Large intestine (tissue), 3 donors: ENCODE results near the gene FGFR3. TPM values are rescaled to one million over a fixed set of nuclear protein-coding genes. Genes with fewer than 3 reads are reported as not detected.
A peak's percentile ranks its signal among the peaks of the same experiment; 100 is the strongest.

ENCODE experiments used
- DNase-seq, 2 donors: peaks; one replicate each; pipeline versions ENCODE4 v3.0.0 to v3.0.0-alpha.2; 2013
- H3K27ac ChIP-seq: one replicate; pipeline ENCODE4 v1.5.1; 2013; ENCODE audit warnings: low read length
- H3K27me3 ChIP-seq: 2 replicates; pipeline ENCODE4 v1.6.1; 2013; ENCODE audit warnings: low read length; ENCODE audit not compliant: control insufficient read depth, insufficient read depth
- H3K36me3 ChIP-seq: 2 replicates; pipeline ENCODE4 v1.6.1; 2013; ENCODE audit warnings: low read length; ENCODE audit not compliant: control insufficient read depth, insufficient read depth
- H3K4me1 ChIP-seq: one replicate; pipeline ENCODE4 v1.6.1; 2013; ENCODE audit warnings: low read length; ENCODE audit not compliant: control insufficient read depth, insufficient read depth
- H3K4me3 ChIP-seq: one replicate; pipeline ENCODE4 v1.5.1; 2013; ENCODE audit warnings: low read length
- H3K9me3 ChIP-seq: one replicate; pipeline ENCODE4 v1.6.1; 2013; ENCODE audit warnings: mild to moderate bottlenecking, low read depth, low read length, moderate library complexity; ENCODE audit not compliant: control insufficient read depth
- WGBS: methylation state at CpG from one replicate; pipeline ENCODE4 v1.1.5; 2013; ENCODE audit warnings: low lambda C conversion rate; ENCODE audit not compliant: insufficient coverage; 5-methylcytosine and 5-hydroxymethylcytosine counted together
- polyA plus RNA-seq: library from polyadenylated mRNA; unstranded; fragments of 120-200 nt; gene quantifications from one replicate; pipeline ENCODE4 v1.2.1, GENCODE V29; 2013

FGFR3 gene
- polyA plus RNA-seq, 1 donor = 228 TPM

DNA sequence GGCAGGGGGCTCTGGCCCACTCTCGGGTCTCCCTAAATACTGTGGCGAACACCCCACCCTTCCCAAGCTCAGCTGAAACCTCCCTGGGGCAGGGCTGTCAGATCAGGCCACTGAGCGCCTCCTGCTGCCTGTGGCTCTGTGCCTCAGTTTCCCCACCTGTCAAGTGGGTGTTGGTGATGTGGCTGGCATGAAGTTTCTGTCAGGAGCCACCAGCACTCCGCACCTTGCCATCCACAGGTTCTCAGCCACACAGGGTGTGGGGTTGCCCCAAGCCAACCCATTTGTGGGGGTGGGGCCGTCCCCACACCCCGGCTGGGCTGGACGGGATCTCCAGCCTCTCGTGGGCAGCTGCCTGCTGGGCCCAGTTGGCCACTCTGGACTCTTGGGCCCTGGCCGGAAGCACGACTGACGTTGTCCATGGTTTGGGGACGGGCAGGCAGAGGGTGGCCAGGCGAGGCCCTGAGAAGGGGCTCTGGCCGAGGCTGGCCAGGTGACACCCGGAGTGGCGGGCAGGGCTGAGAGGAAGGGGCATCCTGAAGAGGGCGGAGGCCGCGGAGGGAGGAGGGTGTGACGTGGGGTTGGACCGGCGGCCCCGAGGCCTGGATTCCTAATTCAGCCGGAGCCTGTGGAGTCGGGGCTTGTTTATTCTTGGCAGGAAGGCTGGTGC, 5.5 kb upstream of the FGFR3 start:
- no CpG with 5 or more reads among the region's 25 CpGs for WGBS
- peaks cover under 1% of the 10 kb centered on the region for H3K9me3 ChIP-seq
- no peak for DNase-seq
- no peak overlapping the region for H3K27ac ChIP-seq
- peaks cover 4% of the 10 kb centered on the region for H3K27me3 ChIP-seq
- peaks cover 34% of the 10 kb centered on the region for H3K4me1 ChIP-seq
- H3K4me3 ChIP-seq = no peak overlapping the region
- no peaks in the 10 kb centered on the region for H3K36me3 ChIP-seq

DNA sequence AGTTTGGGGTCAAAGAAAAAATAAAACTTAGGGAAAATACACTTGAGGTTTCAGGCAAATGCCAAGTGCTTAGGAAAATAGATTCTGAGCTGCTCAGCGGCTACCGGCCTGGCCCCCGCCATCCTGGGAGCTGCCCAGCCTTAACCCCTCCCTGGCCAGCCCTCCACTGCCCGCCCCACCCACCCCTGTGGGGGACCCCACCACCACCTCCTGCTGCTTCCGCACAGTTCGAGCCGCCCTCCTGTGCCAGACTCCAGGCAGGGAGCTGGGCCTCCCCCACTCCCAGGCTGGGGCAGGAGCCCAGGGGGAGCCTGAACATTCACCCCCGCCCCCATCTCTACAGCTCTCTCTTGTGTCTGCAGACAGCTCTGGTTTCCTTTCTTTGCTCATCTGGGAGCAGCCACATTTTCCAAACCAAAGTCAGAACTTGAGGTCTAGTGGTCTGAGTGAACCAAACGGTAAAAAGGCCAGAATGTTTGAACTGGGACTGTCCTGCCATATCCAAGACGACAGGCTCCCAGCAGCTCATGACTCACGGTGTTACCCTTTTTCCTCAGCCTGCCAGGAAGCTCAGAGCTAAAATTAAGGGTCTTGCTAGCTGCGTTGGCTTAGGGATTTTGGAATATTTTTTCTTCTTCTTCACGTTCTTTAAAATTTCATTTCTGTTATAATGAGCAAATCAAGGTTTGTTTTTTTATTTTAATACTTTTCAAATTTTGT, 4.7 kb upstream of the FGFR3 start:
- Histone ChIP-seq H3K36me3 (no peaks in the 10 kb centered on the region), H3K27me3 (peaks cover 7% of the 10 kb centered on the region), H3K27ac (no peak overlapping the region), H3K9me3 (peaks cover 3% of the 10 kb centered on the region), H3K4me3 (no peak overlapping the region), H3K4me1 (peaks cover 36% of the 10 kb centered on the region)
- 93% methylated on average over 2 of the region's 13 CpGs for WGBS
- no peak for DNase-seq

DNA sequence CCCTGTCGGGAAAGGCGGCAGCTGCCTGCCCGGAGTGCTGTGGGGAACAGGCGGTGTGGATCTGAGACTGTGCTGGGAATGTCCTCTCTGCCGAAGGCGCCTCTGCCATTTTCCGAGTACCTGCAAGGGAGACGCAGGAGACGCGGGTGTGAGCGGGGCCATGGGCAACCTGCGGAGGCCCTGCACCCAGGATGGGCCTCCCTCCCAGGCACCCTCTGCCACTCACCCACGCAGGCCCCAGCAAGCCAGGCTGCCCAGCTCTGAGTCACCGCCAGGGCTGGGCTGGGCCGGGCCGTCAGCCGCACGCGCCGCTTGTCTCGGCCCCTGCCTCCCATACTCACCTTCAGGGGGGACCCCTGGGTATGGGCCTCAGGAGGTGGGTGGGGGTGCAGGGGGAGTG, 3.5 kb upstream of the FGFR3 start:
- no CpG with 5 or more reads among the region's 21 CpGs for WGBS
- no peak for DNase-seq

DNA sequence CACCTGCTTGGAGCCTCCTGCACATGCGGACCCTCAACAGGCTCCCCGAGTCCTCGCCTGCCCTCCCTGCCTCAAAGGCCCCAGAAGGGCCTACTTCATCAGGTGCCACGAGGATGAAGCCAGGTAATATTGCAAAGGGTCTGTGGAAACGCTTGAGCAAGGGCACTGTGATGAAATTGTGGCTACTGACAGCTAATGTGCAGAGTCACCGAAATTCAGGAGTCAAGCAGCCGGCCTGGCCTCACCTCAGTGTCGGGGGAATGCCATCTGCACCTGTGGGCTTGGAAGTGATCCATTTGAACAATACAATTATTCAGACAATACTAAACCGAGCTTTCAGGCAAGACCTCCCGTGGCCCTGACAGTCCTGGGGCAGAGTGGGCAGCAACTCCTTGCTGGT, 3.1 kb upstream of the FGFR3 start:
- H3K27ac ChIP-seq = no peak overlapping the region

More for the DNA sequence above, 3.5 kb upstream of the FGFR3 start:
- peaks cover 13% of the 10 kb centered on the region for H3K27me3 ChIP-seq
- H3K4me1 ChIP-seq = peaks cover 35% of the 10 kb centered on the region
- peaks cover 7% of the 10 kb centered on the region for H3K9me3 ChIP-seq
- peaks cover 2% of the 10 kb centered on the region for H3K36me3 ChIP-seq
- no peak overlapping the region for H3K27ac ChIP-seq
- H3K4me3 ChIP-seq = no peak overlapping the region

DNA sequence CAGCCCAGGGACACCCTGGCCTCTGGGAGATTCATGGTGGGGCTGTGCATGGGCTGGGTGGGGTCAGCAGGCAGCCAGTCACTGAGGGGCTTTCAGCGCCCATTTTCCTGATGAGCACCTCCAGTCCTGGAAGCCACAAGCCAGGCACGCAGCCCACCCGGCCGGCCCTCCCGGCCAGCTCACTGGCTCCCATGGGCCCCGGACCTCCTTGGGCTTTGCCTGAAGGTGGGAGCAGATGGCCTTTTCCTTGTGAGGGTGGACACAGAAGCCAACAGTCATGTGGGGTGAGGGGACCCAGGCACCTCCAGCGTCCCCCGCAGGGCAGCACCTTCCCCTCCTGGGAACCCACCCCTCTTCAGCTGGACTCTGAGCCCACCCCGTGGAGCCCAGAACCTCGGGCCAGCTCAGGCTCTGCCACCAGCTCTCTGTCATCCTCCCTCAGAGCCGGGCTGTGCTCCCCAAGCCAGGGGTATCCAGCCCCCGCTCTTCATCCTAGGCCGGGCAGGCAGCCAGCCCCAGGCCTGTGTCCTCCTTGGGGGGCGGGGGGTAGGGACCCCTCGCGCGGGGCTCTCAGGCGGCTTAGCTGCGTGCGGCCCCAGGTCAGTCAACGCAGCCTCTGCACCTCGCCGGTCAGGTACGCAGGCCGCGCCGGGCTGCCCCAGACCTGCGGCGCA, 798 bp upstream of the FGFR3 start:
- Histone ChIP-seq H3K27ac (peak overlapping the region; percentile 62), H3K4me3 (peak overlapping the region; percentile 24), H3K27me3 (peaks cover 26% of the 10 kb centered on the region), H3K4me1 (peaks cover 23% of the 10 kb centered on the region), H3K9me3 (peaks cover 9% of the 10 kb centered on the region), H3K36me3 (peaks cover 19% of the 10 kb centered on the region)
- no CpG with 5 or more reads among the region's 29 CpGs for WGBS
- no peak for DNase-seq

More for the DNA sequence above, 3.1 kb upstream of the FGFR3 start:
- no peak overlapping the region for H3K4me3 ChIP-seq
- H3K36me3 ChIP-seq = peaks cover 3% of the 10 kb centered on the region
- H3K27me3 ChIP-seq = peaks cover 14% of the 10 kb centered on the region
- H3K4me1 ChIP-seq = peaks cover 30% of the 10 kb centered on the region
- peaks cover 7% of the 10 kb centered on the region for H3K9me3 ChIP-seq
- DNase-seq = no peak
- no CpG with 5 or more reads among the region's 10 CpGs for WGBS

DNA sequence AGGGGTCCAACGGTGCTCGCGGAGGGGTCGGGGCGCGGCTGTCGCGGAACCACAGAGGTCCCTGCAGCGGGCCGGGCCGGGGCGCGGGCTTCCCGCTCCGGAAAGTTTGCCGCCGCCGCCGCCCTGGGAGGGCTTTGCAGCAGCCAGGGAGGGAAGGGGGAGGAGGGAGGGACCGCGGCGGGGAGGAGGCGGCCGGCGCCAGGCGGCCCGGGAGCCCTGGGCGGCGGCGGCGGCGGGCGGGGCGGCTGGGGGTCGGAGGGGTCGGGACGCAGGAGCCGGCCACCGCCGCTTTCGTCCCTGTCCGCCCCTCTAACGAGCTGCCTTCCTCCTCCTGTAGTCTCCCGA, 375 bp downstream of the FGFR3 start:
- H3K27ac ChIP-seq = no peak overlapping the region
- peak overlapping the region; percentile 98 for H3K4me3 ChIP-seq
- WGBS = no CpG with 5 or more reads among the region's 44 CpGs
- peaks cover 20% of the 10 kb centered on the region for H3K36me3 ChIP-seq
- H3K4me1 ChIP-seq = peaks cover 29% of the 10 kb centered on the region
- H3K9me3 ChIP-seq = peaks cover 9% of the 10 kb centered on the region
- H3K27me3 ChIP-seq = peaks cover 26% of the 10 kb centered on the region
- no peak for DNase-seq

DNA sequence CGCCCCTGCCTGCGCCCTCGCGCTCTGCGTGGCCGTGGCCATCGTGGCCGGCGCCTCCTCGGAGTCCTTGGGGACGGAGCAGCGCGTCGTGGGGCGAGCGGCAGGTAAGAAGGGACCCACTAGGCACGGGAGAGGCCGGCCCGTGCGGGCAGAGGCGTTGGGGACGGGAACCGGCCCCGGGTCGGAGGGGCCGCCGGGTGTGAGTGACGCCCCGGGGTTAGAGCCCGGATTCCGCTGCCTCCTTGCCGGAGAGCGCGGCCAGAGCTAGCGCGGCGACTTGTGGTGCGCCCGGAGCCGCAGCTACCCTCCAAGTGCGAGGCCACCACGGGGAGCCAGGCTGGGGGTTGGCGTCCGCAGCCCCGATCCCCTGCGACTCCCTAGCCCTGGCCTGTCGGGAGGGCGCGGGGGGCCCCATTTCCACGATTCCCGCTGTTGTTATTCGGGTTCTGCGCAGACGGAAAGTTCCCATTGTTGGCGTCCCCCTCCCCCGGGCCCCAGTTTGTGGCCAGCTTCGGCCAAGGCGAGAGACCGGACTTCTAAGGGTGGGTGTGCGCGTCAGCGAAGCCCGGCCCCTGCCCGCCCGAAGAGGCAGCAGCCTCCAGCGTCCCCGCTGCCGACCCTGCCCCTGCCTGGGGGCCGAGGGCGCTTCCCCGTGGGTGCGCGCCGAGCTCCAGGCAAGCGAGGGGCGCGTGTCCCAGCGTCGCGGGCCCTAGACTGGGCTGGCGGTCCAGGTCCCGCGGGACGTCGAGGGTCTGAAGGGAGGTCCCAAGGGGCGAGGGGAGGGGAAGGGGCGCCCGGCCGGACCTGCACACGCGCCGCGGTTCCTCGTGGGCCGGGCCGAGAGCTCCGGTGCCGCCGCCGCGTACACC, 1.1 kb downstream of the FGFR3 start:
- no peak for DNase-seq
- no CpG with 5 or more reads among the region's 101 CpGs for WGBS

DNA sequence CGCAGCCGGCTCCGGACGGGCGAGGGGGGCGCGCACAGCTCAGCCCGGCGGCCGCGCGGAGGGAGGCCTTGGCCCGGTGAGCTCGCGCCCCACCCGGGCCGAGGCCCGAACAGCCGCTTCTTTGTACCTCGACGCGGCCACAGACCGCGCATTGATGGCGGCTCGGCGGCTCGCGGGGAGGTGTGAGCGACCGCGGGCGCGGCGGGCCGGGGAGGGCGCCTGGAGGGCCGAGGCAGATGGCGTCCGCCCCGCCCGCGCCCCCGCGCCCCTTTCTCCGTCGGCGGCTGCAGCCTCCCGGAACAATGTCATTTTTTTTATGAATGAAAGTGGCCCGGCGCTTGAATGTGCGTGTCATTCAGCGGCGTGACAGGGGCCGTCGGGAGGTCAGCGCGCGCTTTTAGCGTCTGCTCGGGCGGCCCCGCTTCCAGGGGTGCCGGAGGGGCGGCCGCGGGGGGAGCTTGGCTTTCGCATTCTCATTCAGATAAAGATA, 1.8 kb downstream of the FGFR3 start:
- H3K27me3 ChIP-seq = peaks cover 26% of the 10 kb centered on the region
- peak overlapping the region; percentile 98 for H3K4me3 ChIP-seq
- H3K27ac ChIP-seq = peak overlapping the region; percentile 92
- peaks cover 32% of the 10 kb centered on the region for H3K36me3 ChIP-seq
- WGBS = no CpG with 5 or more reads among the region's 68 CpGs
- H3K9me3 ChIP-seq = peaks cover 9% of the 10 kb centered on the region
- DNase-seq = no peak
- peaks cover 43% of the 10 kb centered on the region for H3K4me1 ChIP-seq

More for the DNA sequence above, 1.1 kb downstream of the FGFR3 start:
- Histone ChIP-seq H3K9me3 (peaks cover 9% of the 10 kb centered on the region), H3K27ac (peak overlapping the region; percentile 92), H3K4me1 (peaks cover 36% of the 10 kb centered on the region), H3K4me3 (peak overlapping the region; percentile 98), H3K36me3 (peaks cover 26% of the 10 kb centered on the region), H3K27me3 (peaks cover 26% of the 10 kb centered on the region)

DNA sequence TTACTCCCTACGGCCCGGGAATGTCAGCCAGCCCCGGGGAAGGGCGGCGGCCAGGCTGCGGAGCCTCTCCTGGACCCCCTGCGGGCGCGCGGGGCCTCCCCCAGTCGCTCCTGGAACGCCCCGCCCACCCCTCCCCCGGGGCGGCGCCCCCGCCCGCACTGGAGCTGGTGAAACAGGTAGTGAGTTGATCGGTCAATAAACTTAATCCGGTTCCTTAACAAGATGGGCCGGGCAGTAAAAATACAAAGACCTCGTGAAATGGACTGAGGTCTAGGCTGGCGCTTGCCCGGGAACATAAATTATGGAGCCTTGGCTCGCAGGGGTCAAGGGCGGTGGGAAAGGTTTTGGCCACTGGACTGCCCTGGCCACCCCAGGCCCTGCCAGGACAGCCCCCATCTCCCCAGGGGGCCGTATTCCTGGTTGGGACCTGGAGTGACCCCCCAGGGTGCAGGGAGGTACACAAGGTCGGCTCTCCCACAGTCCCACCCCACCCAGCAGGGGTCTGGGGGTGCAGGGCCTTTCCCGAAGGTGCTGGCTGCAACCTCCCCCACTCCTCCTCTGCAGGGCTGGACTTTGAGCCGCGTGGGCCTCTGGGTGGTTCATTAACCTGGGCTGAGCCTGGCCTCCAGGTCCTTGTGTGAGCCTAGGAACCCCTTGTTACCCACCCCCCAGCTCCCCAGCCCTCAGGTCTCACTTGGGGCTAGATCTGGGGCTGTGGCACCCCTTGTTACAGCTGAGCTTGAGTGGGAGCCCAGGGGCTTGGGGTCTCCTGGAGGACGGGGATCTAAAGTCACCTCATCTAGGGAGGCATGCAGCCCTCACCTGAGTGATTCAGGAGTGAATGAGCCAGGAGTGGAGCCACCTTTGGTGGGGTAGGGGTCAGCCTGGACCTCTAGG, 2.5 kb downstream of the FGFR3 start:
- Histone ChIP-seq H3K27me3 (peaks cover 26% of the 10 kb centered on the region), H3K4me3 (peak overlapping the region; percentile 98), H3K9me3 (peaks cover 9% of the 10 kb centered on the region), H3K27ac (peak overlapping the region; percentile 92), H3K4me1 (peaks cover 50% of the 10 kb centered on the region), H3K36me3 (peaks cover 38% of the 10 kb centered on the region)
- WGBS = no CpG with 5 or more reads among the region's 32 CpGs
- DNase-seq = peak; percentile 88 to 94
